K562 (cell line): ENCODE data around the gene MPL. TPM values are rescaled to one million over a fixed set of nuclear protein-coding genes. Genes with fewer than 3 reads are reported as not detected.

Source experiments
- ATAC-seq: fragments of 200-7000 bp; cut with Tn5 transposase; 3 replicates; pipeline ENCODE4 v1.9.1; 2020; ENCODE audit warnings: moderate library complexity
- BruUV-seq: library from RNA; stranded (reverse); fragments of 400-500 nt; replicated peaks from 2 replicates; lab custom pipeline; 2021; lab: Mats Ljungman, UMichigan
- CTCF ChIA-PET: fragments of 300-600 bp; formaldehyde crosslinking; extraction: SDS; loops from one replicate; lab custom pipeline; 2021; ENCODE audit warnings: low intra/inter-chr PET ratio; lab: Yijun Ruan, JAX
- POLR2A ChIA-PET: fragments of 300-600, 350-650 bp; sonication (Branson Sonifier 250); formaldehyde crosslinking; extraction: SDS; loops from one replicate; lab custom pipeline; 2021; ENCODE audit warnings: antibody characterized with exemption, inconsistent platforms; lab: Yijun Ruan, JAX
- DNase-seq, 4 experiments: peaks; one replicate each; pipeline versions ENCODE4 v3.0.0 to v3.0.0-alpha.2; 2011 to 2018; ENCODE audit warnings: low spot score in 3 of 4, mixed read lengths in 3 of 4; ENCODE audit errors: extremely low read depth in 1 of 4
- FAIRE-seq: peaks from 2 replicates; lab custom pipeline; 2011; peaks lifted over from hg19 to GRCh38; lab: Jason Lieb, UNC
- H2AFZ ChIP-seq: 2 replicates; pipeline ENCODE4 v1.6.0; 2011; ENCODE audit warnings: low read depth, low read length, control low read depth, inconsistent platforms
- H3K27ac ChIP-seq: fragments of 200-600 bp; 3 replicates; pipeline ENCODE4 v1.8.0; 2011; ENCODE audit warnings: low read depth, mild to moderate bottlenecking, control low read depth, inconsistent platforms, low read length, moderate library complexity, mixed read lengths; ENCODE audit errors: extremely low read depth
- H3K27me3 ChIP-seq, 2 experiments: fragments of 300-600 bp in 1 of 2; 2 replicates in 1 of 2; 3 replicates in 1 of 2; pipeline versions ENCODE4 v1.6.0 to v1.8.0; 2011; ENCODE audit warnings: inconsistent platforms in 2 of 2, low read length in 2 of 2, mild to moderate bottlenecking in 1 of 2, mixed read lengths in 1 of 2, moderate library complexity in 1 of 2; ENCODE audit not compliant: control insufficient read depth in 2 of 2, insufficient read depth in 2 of 2
- H3K36me3 ChIP-seq: fragments of 300-600 bp; 3 replicates; pipeline ENCODE4 v1.8.0; 2011; ENCODE audit warnings: mild to moderate bottlenecking, low read length, inconsistent platforms; ENCODE audit not compliant: control insufficient read depth, insufficient read depth
- H3K4me1 ChIP-seq, 2 experiments: fragments of 200-600 bp in 1 of 2; replicated peaks in 1 of 2; 2 replicates in 1 of 2; 3 replicates in 1 of 2; pipeline versions ENCODE4 v1.5.1 to v1.8.0; 2011; ENCODE audit warnings: inconsistent platforms in 2 of 2, low read length in 2 of 2, mild to moderate bottlenecking in 1 of 2, mixed read lengths in 1 of 2, moderate library complexity in 1 of 2; ENCODE audit not compliant: control insufficient read depth in 2 of 2, insufficient read depth in 2 of 2
- H3K4me2 ChIP-seq: 2 replicates; pipeline ENCODE4 v1.6.1; 2011; ENCODE audit warnings: low read length, control low read depth, inconsistent platforms, mixed read lengths; ENCODE audit not compliant: insufficient read depth
- H3K4me3 ChIP-seq: fragments of 200-600 bp; sonication (generic), shearing (Covaris generic); 2 replicates; pipeline ENCODE4 v1.5.1; 2016; ENCODE audit warnings: control low read depth, inconsistent platforms
- H3K79me2 ChIP-seq: fragments of 200-600 bp; 3 replicates; pipeline ENCODE4 v1.8.0; 2011; ENCODE audit warnings: low read length, inconsistent platforms; ENCODE audit not compliant: control insufficient read depth, insufficient read depth
- H3K9ac ChIP-seq, 2 experiments: 2 replicates each; pipeline versions ENCODE4 v1.6.0 to v1.6.1; 2011; ENCODE audit warnings: low read depth in 2 of 2, low read length in 2 of 2, control low read depth in 1 of 2, inconsistent platforms in 1 of 2, mild to moderate bottlenecking in 1 of 2, mixed read lengths in 1 of 2; ENCODE audit not compliant: insufficient read depth in 1 of 2
- H3K9me1 ChIP-seq: one replicate; pipeline ENCODE4 v1.6.0; 2011; ENCODE audit warnings: inconsistent platforms, mild to moderate bottlenecking, low read length, moderate library complexity; ENCODE audit not compliant: control insufficient read depth, insufficient read depth
- H3K9me3 ChIP-seq: replicated peaks from 2 replicates; pipeline ENCODE4 v1.5.1; 2011; ENCODE audit warnings: low read depth, low read length, inconsistent platforms; ENCODE audit not compliant: control insufficient read depth, insufficient read depth
- H4K20me1 ChIP-seq: replicated peaks from 2 replicates; pipeline ENCODE4 v1.6.1; 2011; ENCODE audit warnings: low read length, inconsistent platforms, mixed read lengths; ENCODE audit not compliant: control insufficient read depth, insufficient read depth
- CTCFL ChIP-seq: IDR thresholded peaks from 2 replicates; pipeline ENCODE4 v1.6.1; 2011; ENCODE audit warnings: borderline replicate concordance, low read depth, mild to moderate bottlenecking, moderate library complexity, low read length; ENCODE audit not compliant: insufficient read depth, poor library complexity, severe bottlenecking
- HNRNPLL ChIP-seq: fragments of 200-400 bp; formaldehyde crosslinking; IDR thresholded peaks from 2 replicates; pipeline ENCODE4 v1.6.1; 2017; ENCODE audit warnings: low read length, low read depth, mild to moderate bottlenecking; ENCODE audit not compliant: poor library complexity, severe bottlenecking
- KAT7 ChIP-seq: sonication (generic); formaldehyde crosslinking; IDR thresholded peaks from 2 replicates; pipeline ENCODE4 v1.8.0; 2022; ENCODE audit warnings: missing genetic modification reagents, mild to moderate bottlenecking, borderline replicate concordance
- MNT ChIP-seq, 2 experiments: fragments of 450-650 bp; conservative IDR thresholded peaks; 2 replicates each; pipeline ENCODE4 v1.6.1; 2017; ENCODE audit warnings: mild to moderate bottlenecking in 2 of 2, moderate library complexity in 2 of 2
- NR2C2 ChIP-seq, 2 experiments: fragments of 200-800 bp in 1 of 2; sonication (Bioruptor generic) in 1 of 2; sonication (generic) in 1 of 2; formaldehyde crosslinking in 1 of 2; IDR thresholded peaks; 2 replicates each; pipeline versions ENCODE4 v1.6.1 to v1.8.0; 2016 to 2022; ENCODE audit warnings: mild to moderate bottlenecking in 1 of 2, missing compliant biosample characterization in 1 of 2, missing genetic modification characterization in 1 of 2, missing genetic modification reagents in 1 of 2
- PHB2 ChIP-seq: fragments of 450-650 bp; IDR thresholded peaks from 2 replicates; pipeline ENCODE4 v1.6.1; 2017; ENCODE audit warnings: low read depth
- PML ChIP-seq: IDR thresholded peaks from 2 replicates; pipeline ENCODE4 v1.6.1; 2012; ENCODE audit warnings: low read length, inconsistent platforms
- POLR2A ChIP-seq: fragments of 450-650 bp; conservative IDR thresholded peaks from 2 replicates; pipeline ENCODE4 v1.6.1; 2016
- POLR2AphosphoS2 ChIP-seq: IDR thresholded peaks from 2 replicates; pipeline ENCODE4 v1.6.1; 2012; ENCODE audit warnings: low read length, improper control_type of control experiment
- POLR2AphosphoS5 ChIP-seq: IDR thresholded peaks from 2 replicates; pipeline ENCODE4 v1.6.1; 2011; ENCODE audit warnings: mild to moderate bottlenecking, low read depth, low read length, moderate library complexity; ENCODE audit not compliant: control insufficient read depth, insufficient read depth
- RBM39 ChIP-seq: fragments of 200-400 bp; formaldehyde crosslinking; optimal IDR thresholded peaks from 2 replicates; pipeline ENCODE3; 2018; ENCODE audit warnings: low read depth, low read length
- SUPT5H ChIP-seq: fragments of 450-650 bp; IDR thresholded peaks from 2 replicates; pipeline ENCODE4 v1.6.1; 2016
- TBP ChIP-seq: optimal IDR thresholded peaks from 2 replicates; pipeline ENCODE3; 2011; ENCODE audit warnings: low read depth, low read length, improper control_type of control experiment
- TFAP4 ChIP-seq: sonication (generic); formaldehyde crosslinking; IDR thresholded peaks from 2 replicates; pipeline ENCODE4 v1.8.0; 2022; ENCODE audit warnings: missing genetic modification reagents, mild to moderate bottlenecking, moderate library complexity, borderline replicate concordance
- ZNF316 ChIP-seq: fragments of 450-650 bp; IDR thresholded peaks from 2 replicates; pipeline ENCODE4 v1.6.1; 2016
- ZNF584 ChIP-seq: fragments of 200-800 bp; sonication (Bioruptor generic); IDR thresholded peaks from 2 replicates; pipeline ENCODE4 v1.6.1; 2016; ENCODE audit warnings: low read depth, mild to moderate bottlenecking, missing genetic modification characterization, missing compliant biosample characterization
- WGBS: fragments of 100-300 bp; shearing (Covaris generic); methylation state at CpG from one replicate; pipeline ENCODE4 v1.1.6; 2016; ENCODE audit warnings: low coverage, mixed read lengths; ENCODE audit not compliant: insufficient coverage; ENCODE audit errors: missing lambda C conversion rate; 5-methylcytosine and 5-hydroxymethylcytosine counted together
- in situ Hi-C: fragments of 300-500 bp; cut with MboI; formaldehyde crosslinking; loops from 4 replicates; pipeline ENCODE4 v1.15.0; 2018; ENCODE audit warnings: inconsistent platforms, mixed read lengths
- intact Hi-C: fragments of 100-400 bp; cut with micrococcal nuclease; formaldehyde crosslinking; loops from 2 replicates; pipeline ENCODE4 v1.14.2; 2022
- polyA plus RNA-seq, 8 experiments: library from polyadenylated mRNA; depleted of rRNA in 4 of 8; stranded (reverse) in 5 of 8; unstranded in 3 of 8; fragments of >200 nt; fragmentation: Nextera tagmentation in 2 of 8; fragmentation: Illumina TruSeq in 1 of 8; extraction: Ambion mirVana in 2 of 8; extraction: Trizol in 1 of 8; gene quantifications; 2 replicates each; pipeline versions ENCODE4 v1.2.1 to v1.2.3, GENCODE V29; 2011 to 2014; ENCODE audit warnings: inconsistent platforms in 1 of 8, missing spikeins in 1 of 8
- total RNA-seq, 7 experiments: library from RNA; depleted of rRNA in 6 of 7; stranded (reverse); fragments of >200 nt in 6 of 7; fragmentation: Illumina TruSeq in 2 of 7; extraction: Trizol in 2 of 7; gene quantifications; 2 replicates each; pipeline versions ENCODE4 v1.2.1 to v1.2.3, GENCODE V29; 2011 to 2021; ENCODE audit warnings: low replicate concordance in 1 of 7

Gene MPL
- total and polyA plus RNA-seq, 9 of the 15 experiments (the other 6 are each of a cell fraction or from before 2014, with no cell fraction given) = not detected

DNA sequence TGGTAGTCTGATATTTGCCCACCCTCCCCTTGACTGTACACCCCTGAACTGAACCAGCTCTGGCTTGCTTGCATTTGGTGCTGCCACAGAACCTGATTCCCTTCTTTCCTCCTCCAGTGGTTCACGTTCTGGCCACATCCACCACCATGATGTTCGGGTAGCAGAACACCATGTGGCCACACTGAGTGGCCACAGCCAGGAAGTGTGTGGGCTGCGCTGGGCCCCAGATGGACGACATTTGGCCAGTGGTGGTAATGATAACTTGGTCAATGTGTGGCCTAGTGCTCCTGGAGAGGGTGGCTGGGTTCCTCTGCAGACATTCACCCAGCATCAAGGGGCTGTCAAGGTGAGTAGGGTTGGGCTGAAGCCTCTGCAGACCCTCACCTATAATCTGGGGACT is 23.0 kb downstream of the MPL start (continued):
- TF ChIP-seq MNT (conservative IDR thresholded peaks at IDR 0.05) = peak in 1 of 2 experiments; percentile 53; a peak in 1 of 4 replicates
- TF ChIP-seq, all 486 proteins: peak for 12

DNA sequence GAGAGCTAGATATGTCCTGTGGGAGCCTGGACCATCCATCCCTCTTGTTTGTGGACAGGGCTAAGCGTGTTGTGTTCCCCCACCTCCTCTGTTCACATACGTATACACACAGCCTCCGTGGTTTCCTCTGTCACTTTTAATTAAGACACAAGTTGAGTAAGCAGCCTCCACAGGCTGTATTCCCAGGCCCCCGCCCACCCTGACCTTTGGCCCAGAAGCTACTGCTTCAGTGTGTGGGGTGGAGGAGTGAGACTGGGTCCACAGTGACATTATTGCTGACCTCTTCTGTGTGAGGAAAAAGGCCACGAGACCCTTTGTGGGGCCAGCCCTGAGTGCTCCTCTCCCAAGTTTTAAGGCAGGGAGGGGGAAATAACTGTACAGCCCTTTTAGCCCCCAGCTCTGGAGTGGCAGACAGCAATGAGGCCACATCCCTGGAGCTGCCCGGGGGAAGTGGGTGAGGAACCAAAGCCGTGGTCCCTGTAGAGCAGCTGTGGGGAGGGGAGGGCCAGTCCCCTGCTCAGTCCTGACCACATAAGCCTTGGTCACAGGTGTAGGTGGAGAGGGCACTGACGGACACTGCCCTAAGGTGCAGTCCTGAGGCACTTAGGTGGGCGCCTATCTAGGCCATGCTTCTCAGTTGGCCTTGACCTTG is 25.8 kb downstream of the MPL start:
- CTCF ChIA-PET = no interaction called here
- TF ChIP-seq POLR2A (peak; percentile 62; the same call in 1 of the 2 replicates), TFAP4 (CRISPR knock-in tag) (no peak), POLR2AphosphoS2 (peak; percentile 96), TBP (no peak), SUPT5H (0 out of 2 replicates have a peak, but pooled peaks have one; percentile 70), POLR2AphosphoS5 (peak; percentile 72; the same call in 1 of the 2 replicates), PHB2 (no peak), CTCFL (no peak), PML (0 out of 2 replicates have a peak, but pooled peaks have one; percentile 16), HNRNPLL (no peak), NR2C2 (CRISPR knock-in tag; IDR thresholded peaks at IDR 0.05) (no peak), NR2C2 (tag; IDR thresholded peaks at IDR 0.05) (peak; percentile 13; the same call in 1 of the 2 replicates), KAT7 (CRISPR knock-in tag) (no peak), ZNF584 (CRISPR knock-in tag) (no peak), ZNF316 (no peak), RBM39 (no peak)

More for the DNA sequence above, 25.8 kb downstream of the MPL start:
- no peak overlapping the region for H3K4me3 ChIP-seq
- H3K9me3 ChIP-seq = no peaks in the 10 kb centered on the region
- H3K9ac ChIP-seq = peak overlapping the region in 1 of 2 experiments; percentile 61; a peak in 2 of 4 replicates
- H3K4me2 ChIP-seq = no peak overlapping the region
- POLR2A ChIA-PET = interaction anchor here (0.8 to 1.6 kb wide), 8 partner anchors 10 to 50 kb away, joined by 3 to 4 read pairs (median 3); partner anchors contain the start of genes MED8 and SZT2
- in situ Hi-C loops (no loop called here), intact Hi-C loops (no loop called here)
- 71% methylated on average over 9 of the region's 9 CpGs for WGBS
- peak in 2 of 4 experiments; percentile 44 to 60 for DNase-seq
- FAIRE-seq = no peak
- BruUV-seq = no TSS peak
- H3K4me1 ChIP-seq = peaks cover 41 to 60% of the 10 kb centered on the region in 2 experiments
- no peaks in the 10 kb centered on the region for H3K27me3 ChIP-seq
- H3K36me3 ChIP-seq = peaks cover 67% of the 10 kb centered on the region
- no peak for ATAC-seq
- H3K79me2 ChIP-seq = peaks cover 64% of the 10 kb centered on the region
- H4K20me1 ChIP-seq = peaks cover 10% of the 10 kb centered on the region; the same call in 1 of the 2 replicates
- H2AFZ ChIP-seq = no peak overlapping the region
- peak overlapping the region; percentile 2; the same call in 1 of the 3 replicates for H3K27ac ChIP-seq
- H3K9me1 ChIP-seq = peaks cover 17% of the 10 kb centered on the region
